A549 (cell line): Measurements from ENCODE around the gene LRCH2. TPM values are rescaled to one million over a fixed set of nuclear protein-coding genes. Genes with fewer than 3 reads are reported as not detected.

Experiments used
- ATAC-seq, 2 experiments: fragments of 200-7000 bp in 1 of 2; fragments of >200 bp in 1 of 2; cut with Nextera tagmentation in 1 of 2; cut with Tn5 transposase in 1 of 2; 3 replicates each; pipeline versions ENCODE4 v1.8.0 to v1.9.1; 2018 to 2020; ENCODE audit warnings: mild to moderate bottlenecking in 1 of 2, moderate library complexity in 1 of 2
- CTCF ChIA-PET: fragments of 300-600 bp; sonication (Branson Sonifier 250); formaldehyde crosslinking; extraction: SDS; loops from one replicate; lab custom pipeline; 2021; ENCODE audit warnings: antibody characterized with exemption, inconsistent platforms; lab: Yijun Ruan, JAX
- POLR2A ChIA-PET: fragments of 350-600 bp; formaldehyde crosslinking; extraction: SDS; loops from one replicate; lab custom pipeline; 2021; ENCODE audit warnings: antibody characterized with exemption, inconsistent platforms; lab: Yijun Ruan, JAX
- DNase-seq, 2 experiments: peaks; one replicate each; pipeline versions ENCODE4 v3.0.0 to v3.0.0-alpha.2; 2011 to 2016; ENCODE audit warnings: low read depth in 1 of 2, low spot score in 1 of 2
- FAIRE-seq: peaks from 2 replicates; lab custom pipeline; 2011; peaks lifted over from hg19 to GRCh38; lab: Jason Lieb, UNC
- H3K27ac ChIP-seq, 2 experiments: fragments of >200 bp; sonication (Bioruptor Twin); formaldehyde crosslinking; 3 replicates each; pipeline ENCODE4 v1.5.1; 2016 to 2017
- H3K4me1 ChIP-seq: fragments of >200 bp; sonication (Bioruptor Twin); formaldehyde crosslinking; 3 replicates; pipeline ENCODE4 v1.6.1; 2016
- H3K4me2 ChIP-seq: fragments of >200 bp; sonication (Bioruptor Twin); formaldehyde crosslinking; 3 replicates; pipeline ENCODE4 v1.6.1; 2016
- H3K4me3 ChIP-seq: fragments of >200 bp; sonication (Bioruptor Twin); formaldehyde crosslinking; 3 replicates; pipeline ENCODE4 v1.5.1; 2016
- H3K9me3 ChIP-seq: fragments of >200 bp; sonication (Bioruptor Twin); formaldehyde crosslinking; 3 replicates; pipeline ENCODE4 v1.6.1; 2016
- BHLHE40 ChIP-seq: IDR thresholded peaks from 2 replicates; pipeline ENCODE4 v1.6.1; 2012; ENCODE audit warnings: low read depth, low read length, inconsistent platforms
- CBX8 ChIP-seq: fragments of 200-600 bp; sonication (generic); IDR thresholded peaks from 2 replicates; pipeline ENCODE4 v1.6.1; 2016
- CHD2 ChIP-seq: fragments of 150-350 bp; IDR thresholded peaks from 2 replicates; pipeline ENCODE4 v1.6.1; 2014; ENCODE audit warnings: low read length; ENCODE audit not compliant: partially characterized antibody
- CTCF ChIP-seq: fragments of >200 bp; sonication (Bioruptor Twin); formaldehyde crosslinking; IDR thresholded peaks from 3 replicates; pipeline ENCODE4 v1.5.1; 2016
- E2F6 ChIP-seq: IDR thresholded peaks from 2 replicates; pipeline ENCODE4 v1.6.1; 2012; ENCODE audit warnings: low read depth, borderline replicate concordance
- EHMT2 ChIP-seq: fragments of 200-600 bp; sonication (generic); IDR thresholded peaks from 2 replicates; pipeline ENCODE4 v1.6.1; 2016; ENCODE audit warnings: antibody characterized with exemption, low read depth, mild to moderate bottlenecking, moderate library complexity
- FOSB ChIP-seq: fragments of 250-450 bp; sonication (Bioruptor Pico); IDR thresholded peaks from 2 replicates; pipeline ENCODE4 v1.5.0; 2020; ENCODE audit warnings: mild to moderate bottlenecking, moderate library complexity
- GATA3 ChIP-seq: IDR thresholded peaks from 2 replicates; pipeline ENCODE4 v1.6.1; 2012; ENCODE audit warnings: borderline replicate concordance
- HOXB13 ChIP-seq: fragments of 250-450 bp; sonication (Bioruptor Pico); IDR thresholded peaks from 2 replicates; pipeline ENCODE4 v1.5.0; 2020; ENCODE audit warnings: low read depth, mild to moderate bottlenecking, moderate library complexity
- HOXB5 ChIP-seq: fragments of 250-450 bp; sonication (Bioruptor Pico); IDR thresholded peaks from 2 replicates; pipeline ENCODE4 v1.5.0; 2020; ENCODE audit warnings: mild to moderate bottlenecking, moderate library complexity
- JUN ChIP-seq, 2 experiments: fragments of >200 bp; sonication (Bioruptor Twin); formaldehyde crosslinking; IDR thresholded peaks; 2 replicates in 1 of 2; 3 replicates in 1 of 2; pipeline ENCODE4 v1.6.1; 2016 to 2017
- KDM5A ChIP-seq: fragments of 200-600 bp; sonication (generic); IDR thresholded peaks from 2 replicates; pipeline ENCODE4 v1.6.1; 2016; ENCODE audit warnings: antibody characterized with exemption, mild to moderate bottlenecking
- MAX ChIP-seq: IDR thresholded peaks from 2 replicates; pipeline ENCODE4 v1.6.1; 2012
- MAZ ChIP-seq: fragments of 150-350 bp; IDR thresholded peaks from 2 replicates; pipeline ENCODE4 v1.6.1; 2014; ENCODE audit warnings: antibody characterized with exemption, low read depth, low read length, borderline replicate concordance
- MYC ChIP-seq: IDR thresholded peaks from 2 replicates; pipeline ENCODE4 v1.6.1; 2012; ENCODE audit warnings: mild to moderate bottlenecking, inconsistent platforms, low read length, improper control_type of control experiment, borderline replicate concordance
- NFE2L2 ChIP-seq: fragments of 150-350 bp; conservative IDR thresholded peaks from 2 replicates; pipeline ENCODE4 v1.6.1; 2014; ENCODE audit warnings: low read length
- NR3C1 ChIP-seq: fragments of >200 bp; sonication (Bioruptor Twin); formaldehyde crosslinking; IDR thresholded peaks from 3 replicates; pipeline ENCODE4 v1.6.1; 2017
- PHF8 ChIP-seq: fragments of 200-600 bp; sonication (generic); IDR thresholded peaks from 2 replicates; pipeline ENCODE4 v1.6.1; 2016; ENCODE audit warnings: low read depth, mild to moderate bottlenecking, antibody characterized with exemption, moderate library complexity, borderline replicate concordance
- POLR2A ChIP-seq: IDR thresholded peaks from 2 replicates; pipeline ENCODE4 v1.6.1; 2012; ENCODE audit warnings: mild to moderate bottlenecking, low read length
- RAD21 ChIP-seq, 2 experiments: fragments of >200 bp in 1 of 2; sonication (Bioruptor Twin) in 1 of 2; formaldehyde crosslinking in 1 of 2; IDR thresholded peaks in 1 of 2; conservative IDR thresholded peaks in 1 of 2; 2 replicates in 1 of 2; 3 replicates in 1 of 2; pipeline ENCODE4 v1.6.1; 2012 to 2018; ENCODE audit warnings: inconsistent platforms in 1 of 2
- RARB ChIP-seq: fragments of 250-450 bp; sonication (Bioruptor Pico); IDR thresholded peaks from 2 replicates; pipeline ENCODE4 v1.8.0; 2021; ENCODE audit warnings: mild to moderate bottlenecking, moderate library complexity
- SMC3 ChIP-seq: fragments of >200 bp; sonication (Bioruptor Twin); formaldehyde crosslinking; IDR thresholded peaks from 3 replicates; pipeline ENCODE4 v1.6.1; 2018; ENCODE audit warnings: inconsistent platforms
- ZC3H11A ChIP-seq: fragments of 450-650 bp; IDR thresholded peaks from 2 replicates; pipeline ENCODE4 v1.6.1; 2014; ENCODE audit warnings: antibody characterized with exemption, mild to moderate bottlenecking
- ZFP36 ChIP-seq: fragments of 450-650 bp; IDR thresholded peaks from 2 replicates; pipeline ENCODE4 v1.6.1; 2014; ENCODE audit warnings: borderline replicate concordance; ENCODE audit not compliant: partially characterized antibody
- WGBS: methylation state at CpG from one replicate; pipeline ENCODE4 v1.1.6; 2017; ENCODE audit errors: missing lambda C conversion rate; 5-methylcytosine and 5-hydroxymethylcytosine counted together
- polyA plus RNA-seq, 4 experiments: library from polyadenylated mRNA; depleted of rRNA in 3 of 4; stranded (reverse); fragments of >200 nt; fragmentation: RNase III in 1 of 4; extraction: RNeasy Plus Mini Kit Qiagen cat#74134 plus additional on column Dnase treatment in 1 of 4; gene quantifications; 2 replicates in 3 of 4; 3 replicates in 1 of 4; pipeline ENCODE4 v1.2.3, GENCODE V29; 2011 to 2017

LRCH2 gene
- polyA plus RNA-seq, 2 of the 4 experiments (the other 2 are of a cell fraction) = 0.01 to 0.05 TPM

- ATAC-seq (no peak), FAIRE-seq (no peak), DNase-seq (no peak)
- POLR2A ChIA-PET = no interaction called here
- TF ChIP-seq CTCF (no peak), HOXB5 (CRISPR knock-in tag) (no peak), FOSB (no peak), EHMT2 (no peak), E2F6 (no peak), GATA3 (no peak), MAX (no peak), CBX8 (no peak), POLR2A (no peak), CHD2 (no peak), MYC (no peak), KDM5A (no peak), ZFP36 (no peak), PHF8 (no peak)
- Histone ChIP-seq H3K4me1 (no peaks in the 10 kb centered on the region), H3K4me3 (no peak overlapping the region), H3K4me2 (no peak overlapping the region), H3K27ac (no peak overlapping the region), H3K9me3 (no peaks in the 10 kb centered on the region)
- CTCF ChIA-PET = no interaction called here
- WGBS = 49% methylated on average over 3 of the region's 3 CpGs
These were observed 59.3 kb downstream of the LRCH2 start for GRCh38 chrX:115174548-115174947.

- 34% methylated on average over 9 of the region's 9 CpGs for WGBS
- TF ChIP-seq JUN (IDR thresholded peaks at IDR 0.05) (no peak), ZC3H11A (no peak), BHLHE40 (no peak), GATA3 (no peak), CHD2 (no peak), HOXB13 (no peak), NR3C1 (no peak), NFE2L2 (no peak)
- DNase-seq (no peak), FAIRE-seq (no peak), ATAC-seq (no peak)
- Histone ChIP-seq H3K4me2 (no peak overlapping the region), H3K27ac (no peak overlapping the region), H3K4me1 (no peaks in the 10 kb centered on the region), H3K9me3 (no peaks in the 10 kb centered on the region), H3K4me3 (no peak overlapping the region)
- ChIA-PET CTCF (no interaction called here), POLR2A (no interaction called here)
These were observed 60.7 kb downstream of the LRCH2 start for GRCh38 chrX:115173181-115173580.

GRCh38 chrX:115147220-115147619 lies 86.7 kb downstream of the LRCH2 start:
- ChIA-PET CTCF (interaction anchor here (0.7 to 1.2 kb wide), 4 partner anchors 38 to 525 kb away, joined by 3 to 4 read pairs (median 3); no protein-coding TSS in a partner anchor), POLR2A (no interaction called here)
- H3K9me3 ChIP-seq = no peaks in the 10 kb centered on the region
- WGBS = 38% methylated on average over 1 of the region's 1 CpG
- no peak overlapping the region for H3K4me3 ChIP-seq
- TF ChIP-seq CTCF = peak; percentile 47
- no peak for TF ChIP-seq CHD2
- TF ChIP-seq SMC3 = 0 out of 3 replicates have a peak, but pooled peaks have one; percentile 30
- peak; percentile 46 to 61 for TF ChIP-seq RAD21 (conservative IDR thresholded peaks at IDR 0.05 in 1 of 2, IDR thresholded peaks at IDR 0.05 in 1 of 2)
- TF ChIP-seq MAZ = no peak
- TF ChIP-seq RARB = no peak
- ATAC-seq = no peak
- DNase-seq = peak; percentile 6 to 16
- H3K4me1 ChIP-seq = no peaks in the 10 kb centered on the region
- no peak overlapping the region for H3K4me2 ChIP-seq
- no peak overlapping the region for H3K27ac ChIP-seq
- FAIRE-seq = peak; percentile 95
